ENCODE results near the gene CPZ. TPM values are rescaled to one million over a fixed set of nuclear protein-coding genes. Genes with fewer than 3 reads are reported as not detected.
"Not testable (repeated sequence)": the region's sequence is repeated elsewhere in the genome, so short reads cannot be mapped to it uniquely, and the experiment has no call there.

The CPZ gene
- total RNA-seq, 2 donors from 2014 or later, result 0.90 to 1.2 TPM

DNA sequence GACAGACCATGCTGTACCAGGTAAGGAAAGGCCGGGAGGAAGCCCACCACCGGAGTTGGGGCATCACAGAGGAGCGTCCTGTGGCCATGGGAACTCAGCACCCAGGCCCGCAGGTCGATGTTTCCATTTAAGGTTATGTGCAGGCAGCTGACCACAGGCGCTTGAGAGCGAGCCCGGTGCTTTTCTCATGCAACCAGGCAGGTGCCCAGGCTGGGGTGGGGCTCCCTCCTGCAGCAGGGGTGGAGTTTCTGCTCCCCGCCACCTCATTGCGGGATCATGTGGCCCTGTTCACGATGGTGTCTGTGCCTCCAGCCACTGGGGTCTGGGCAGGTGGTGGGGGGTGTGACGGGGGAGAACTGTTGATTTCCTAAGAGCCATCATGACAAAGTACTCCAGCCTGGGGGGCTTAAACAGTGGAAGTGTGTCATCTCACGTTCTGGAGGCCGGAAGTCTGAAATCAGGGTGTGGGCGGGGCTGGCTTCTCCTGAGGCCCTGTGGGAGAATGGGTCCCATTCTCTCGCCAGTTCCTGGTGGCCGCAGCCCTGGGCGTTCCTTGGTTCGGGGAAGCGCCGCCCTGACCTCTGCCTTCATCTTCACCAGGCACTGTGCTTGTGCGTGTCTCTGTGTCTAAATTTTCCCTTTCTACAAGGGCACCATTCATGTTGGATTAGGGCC, 60.9 kb downstream of the CPZ start:
- H3K4me1 ChIP-seq, result no peaks in the 10 kb centered on the region
- no peak overlapping the region for H3K27ac ChIP-seq
- no peaks in the 10 kb centered on the region for H3K36me3 ChIP-seq
- TF ChIP-seq, protein P1, sequence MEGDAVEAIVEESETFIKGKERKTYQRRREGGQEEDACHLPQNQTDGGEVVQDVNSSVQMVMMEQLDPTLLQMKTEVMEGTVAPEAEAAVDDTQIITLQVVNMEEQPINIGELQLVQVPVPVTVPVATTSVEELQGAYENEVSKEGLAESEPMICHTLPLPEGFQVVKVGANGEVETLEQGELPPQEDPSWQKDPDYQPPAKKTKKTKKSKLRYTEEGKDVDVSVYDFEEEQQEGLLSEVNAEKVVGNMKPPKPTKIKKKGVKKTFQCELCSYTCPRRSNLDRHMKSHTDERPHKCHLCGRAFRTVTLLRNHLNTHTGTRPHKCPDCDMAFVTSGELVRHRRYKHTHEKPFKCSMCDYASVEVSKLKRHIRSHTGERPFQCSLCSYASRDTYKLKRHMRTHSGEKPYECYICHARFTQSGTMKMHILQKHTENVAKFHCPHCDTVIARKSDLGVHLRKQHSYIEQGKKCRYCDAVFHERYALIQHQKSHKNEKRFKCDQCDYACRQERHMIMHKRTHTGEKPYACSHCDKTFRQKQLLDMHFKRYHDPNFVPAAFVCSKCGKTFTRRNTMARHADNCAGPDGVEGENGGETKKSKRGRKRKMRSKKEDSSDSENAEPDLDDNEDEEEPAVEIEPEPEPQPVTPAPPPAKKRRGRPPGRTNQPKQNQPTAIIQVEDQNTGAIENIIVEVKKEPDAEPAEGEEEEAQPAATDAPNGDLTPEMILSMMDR (IDR thresholded peaks at IDR 0.05), result no peak
- H3K27me3 ChIP-seq, result no peaks in the 10 kb centered on the region
- DNase-seq (ENCODE audit: low spot score), result no peak
- peaks cover 0 to 9% of the 10 kb centered on the region in 2 donors for H3K9me3 ChIP-seq
- H3K4me3 ChIP-seq, result no peak overlapping the region

DNA sequence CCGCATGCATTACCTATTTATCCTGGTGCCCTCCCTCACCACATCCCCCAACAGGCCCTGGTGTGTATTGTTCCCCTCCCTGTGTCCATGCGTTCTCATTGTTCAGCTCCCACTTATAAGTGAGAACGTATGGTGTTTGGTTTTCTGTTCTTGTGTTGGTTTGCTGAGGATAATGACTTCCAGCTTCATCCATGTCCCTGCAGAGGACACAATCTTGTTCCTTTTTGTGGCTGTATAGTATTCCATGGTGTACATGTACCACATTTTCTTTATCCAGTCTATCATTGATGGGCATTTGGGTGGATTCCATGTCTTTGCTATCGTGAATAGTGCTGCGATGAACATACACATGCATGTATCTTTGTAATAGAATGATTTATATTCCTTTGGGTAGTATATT, 61.6 kb downstream of the CPZ start:
- H3K36me3 ChIP-seq; H3K27ac ChIP-seq; H3K9me3 ChIP-seq; H3K27me3 ChIP-seq; H3K4me3 ChIP-seq; DNase-seq (ENCODE audit: low spot score); H3K4me1 ChIP-seq: not testable (repeated sequence)

DNA sequence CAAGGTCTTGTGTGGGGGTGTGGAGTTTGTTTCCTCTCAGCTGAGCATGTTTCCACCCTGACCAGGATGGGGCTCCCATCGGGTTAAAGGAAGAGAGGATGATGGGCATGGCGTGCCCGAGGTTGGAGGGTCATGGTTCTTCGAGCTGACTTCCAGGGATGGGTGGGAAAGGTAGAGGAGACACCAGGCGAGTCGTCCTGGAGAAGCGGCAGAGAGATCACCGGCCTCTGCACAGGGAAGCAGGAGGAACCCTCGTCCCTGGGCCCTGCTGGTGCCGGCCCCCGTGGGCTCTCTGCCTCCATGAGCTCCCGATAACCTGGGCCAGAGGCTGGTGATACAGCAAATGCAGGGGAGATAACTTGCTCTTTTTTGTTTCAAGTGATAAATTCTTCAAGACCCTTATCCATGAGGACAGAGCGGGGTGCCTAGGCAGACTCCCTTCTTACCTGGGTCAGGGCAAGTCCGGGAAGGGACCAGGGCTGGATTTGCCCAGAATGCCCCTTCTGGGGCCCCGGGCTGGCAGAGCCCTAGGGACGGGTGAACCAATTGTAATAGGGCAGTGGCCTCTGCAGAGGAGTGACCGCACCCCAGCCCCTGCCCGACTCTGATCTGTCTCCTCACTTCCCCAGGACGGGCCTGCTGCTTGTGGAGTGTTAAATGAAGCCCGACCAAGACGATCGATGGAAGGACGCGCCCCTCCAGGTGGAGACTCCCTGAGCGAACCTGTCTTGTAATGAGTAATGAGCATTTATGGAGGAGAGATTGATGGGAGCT, 63.0 kb downstream of the CPZ start:
- TF ChIP-seq, protein P1 (IDR thresholded peaks at IDR 0.05), result no peak
- H3K27ac ChIP-seq, result no peak overlapping the region
- H3K9me3 ChIP-seq, result peaks cover 0 to 9% of the 10 kb centered on the region in 2 donors
- no peak overlapping the region for H3K4me3 ChIP-seq
- H3K36me3 ChIP-seq, result no peaks in the 10 kb centered on the region
- no peak for DNase-seq (ENCODE audit: low spot score)
- H3K4me1 ChIP-seq, result no peaks in the 10 kb centered on the region
- no peaks in the 10 kb centered on the region for H3K27me3 ChIP-seq

DNA sequence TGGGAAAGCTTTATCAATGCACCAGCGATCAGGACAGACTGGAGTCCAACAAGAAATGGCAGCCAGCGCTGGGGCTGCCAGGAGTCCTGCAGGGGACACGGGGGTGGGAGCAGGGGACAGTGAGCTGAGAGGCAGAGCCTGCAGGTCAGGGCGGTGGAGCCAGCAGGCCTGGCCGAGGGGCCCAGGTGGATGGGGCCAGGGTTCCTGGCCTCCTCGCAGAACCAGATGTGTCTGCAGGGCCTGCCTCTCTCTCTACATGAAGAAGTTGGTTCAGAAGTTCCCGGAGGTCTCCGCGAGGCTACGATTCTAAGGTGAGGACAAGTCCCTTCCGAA, 63.6 kb downstream of the CPZ start:
- TF ChIP-seq, protein P1 (IDR thresholded peaks at IDR 0.05), result no peak
- no peaks in the 10 kb centered on the region for H3K27me3 ChIP-seq
- no peak overlapping the region for H3K4me3 ChIP-seq
- no peaks in the 10 kb centered on the region for H3K4me1 ChIP-seq
- no peak overlapping the region for H3K27ac ChIP-seq
- no peak for DNase-seq (ENCODE audit: low spot score)
- H3K9me3 ChIP-seq, result peaks cover 0 to 9% of the 10 kb centered on the region in 2 donors
- H3K36me3 ChIP-seq, result no peaks in the 10 kb centered on the region

DNA sequence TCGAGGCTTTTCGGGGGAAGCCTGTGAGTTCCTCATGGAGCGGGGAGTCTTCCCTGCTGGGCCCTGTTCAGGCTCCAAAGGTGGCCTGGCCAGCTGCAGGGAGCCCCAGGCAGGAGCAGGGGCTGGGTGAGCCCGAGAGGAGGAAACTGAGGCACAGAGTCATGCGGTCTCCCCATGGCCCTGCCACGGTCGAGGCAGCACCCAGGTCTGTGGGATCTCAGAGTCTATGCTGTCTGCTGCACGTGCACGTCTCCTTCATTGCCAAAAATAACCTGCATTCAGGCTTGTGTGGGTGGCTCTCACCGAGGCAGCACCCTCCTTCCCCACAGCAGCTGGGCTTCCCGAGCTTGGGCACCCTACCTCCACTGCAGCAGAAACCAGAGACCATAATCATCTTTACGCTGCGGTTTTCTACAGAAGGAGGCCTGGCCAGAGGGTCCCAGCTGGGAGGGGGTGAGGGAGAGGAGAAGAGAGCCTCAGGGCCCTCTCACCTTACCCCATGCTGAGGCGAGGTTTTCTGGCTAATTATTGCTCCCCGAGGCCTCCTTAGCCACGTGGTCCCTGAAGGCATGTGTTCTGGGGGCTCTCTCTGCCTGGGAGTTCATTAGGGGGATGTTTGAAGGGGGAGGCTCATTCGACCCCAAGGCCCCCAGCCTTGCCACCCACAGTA, 64.3 kb downstream of the CPZ start:
- TF ChIP-seq, protein P1 (IDR thresholded peaks at IDR 0.05), result no peak
- peaks cover 0 to 9% of the 10 kb centered on the region in 2 donors for H3K9me3 ChIP-seq
- no peak for DNase-seq (ENCODE audit: low spot score)

DNA sequence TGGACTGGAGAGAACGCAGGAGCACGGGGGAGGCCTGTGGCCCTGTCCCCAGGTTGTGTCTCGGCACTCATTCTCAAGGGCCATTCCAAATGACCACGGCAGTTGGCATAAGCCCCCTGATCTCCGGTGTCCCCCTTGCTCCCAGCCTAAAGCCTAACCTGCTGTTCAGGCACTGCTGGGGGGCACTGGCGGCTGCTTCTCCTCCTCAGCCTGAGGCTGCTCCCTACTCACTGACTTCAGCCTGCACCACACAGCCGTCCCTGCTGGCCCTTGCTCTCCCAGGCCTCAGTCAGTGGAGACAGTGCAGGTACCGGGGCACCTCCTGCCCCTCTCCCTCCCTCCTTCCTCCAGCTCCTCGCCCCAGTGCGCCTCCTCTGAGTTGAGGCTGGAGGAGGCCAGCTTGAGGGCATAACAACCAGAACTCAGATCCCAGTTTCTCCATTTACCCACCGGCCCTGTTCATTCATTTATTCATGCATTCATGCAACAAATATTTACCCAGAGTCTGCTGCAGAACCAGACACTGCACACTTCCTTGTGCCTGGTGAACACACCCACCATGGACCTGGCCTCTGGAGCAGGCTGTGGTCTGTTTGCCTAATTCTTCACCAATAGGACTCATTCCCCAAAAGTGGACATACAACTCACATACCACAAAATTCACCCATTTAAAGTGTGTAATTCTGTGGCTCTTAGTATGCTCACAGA, 65.0 kb downstream of the CPZ start:
- no peaks in the 10 kb centered on the region for H3K4me1 ChIP-seq
- no peak overlapping the region for H3K4me3 ChIP-seq
- peaks cover 0 to 9% of the 10 kb centered on the region in 2 donors for H3K9me3 ChIP-seq
- H3K27me3 ChIP-seq, result no peaks in the 10 kb centered on the region
- TF ChIP-seq, protein P1 (IDR thresholded peaks at IDR 0.05), result no peak
- H3K36me3 ChIP-seq, result no peaks in the 10 kb centered on the region
- DNase-seq (ENCODE audit: low spot score), result no peak
- H3K27ac ChIP-seq, result no peak overlapping the region

More for the DNA sequence above, 64.3 kb downstream of the CPZ start:
- H3K27me3 ChIP-seq, result no peaks in the 10 kb centered on the region
- no peak overlapping the region for H3K4me3 ChIP-seq
- no peaks in the 10 kb centered on the region for H3K36me3 ChIP-seq
- H3K4me1 ChIP-seq, result no peaks in the 10 kb centered on the region
- H3K27ac ChIP-seq, result no peak overlapping the region
